Hindlimb muscle (tissue), 1 donor: ENCODE data around the gene RGS19. TPM values are rescaled to one million over a fixed set of nuclear protein-coding genes. Genes with fewer than 3 reads are reported as not detected.
"Not testable (repeated sequence)": the region's sequence is repeated elsewhere in the genome, so short reads cannot be mapped to it uniquely, and the experiment has no call there.

Experiments
- DNase-seq: peaks from one replicate; pipeline ENCODE4 v3.0.0-alpha.2; 2013
- polyA plus RNA-seq: library from polyadenylated mRNA; unstranded; fragments of 120-200 nt; gene quantifications from one replicate; pipeline ENCODE4 v1.2.1, GENCODE V29; 2013; ENCODE audit not compliant: insufficient read length

Gene RGS19
- polyA plus RNA-seq, 1 donor: 6.9 TPM

DNA sequence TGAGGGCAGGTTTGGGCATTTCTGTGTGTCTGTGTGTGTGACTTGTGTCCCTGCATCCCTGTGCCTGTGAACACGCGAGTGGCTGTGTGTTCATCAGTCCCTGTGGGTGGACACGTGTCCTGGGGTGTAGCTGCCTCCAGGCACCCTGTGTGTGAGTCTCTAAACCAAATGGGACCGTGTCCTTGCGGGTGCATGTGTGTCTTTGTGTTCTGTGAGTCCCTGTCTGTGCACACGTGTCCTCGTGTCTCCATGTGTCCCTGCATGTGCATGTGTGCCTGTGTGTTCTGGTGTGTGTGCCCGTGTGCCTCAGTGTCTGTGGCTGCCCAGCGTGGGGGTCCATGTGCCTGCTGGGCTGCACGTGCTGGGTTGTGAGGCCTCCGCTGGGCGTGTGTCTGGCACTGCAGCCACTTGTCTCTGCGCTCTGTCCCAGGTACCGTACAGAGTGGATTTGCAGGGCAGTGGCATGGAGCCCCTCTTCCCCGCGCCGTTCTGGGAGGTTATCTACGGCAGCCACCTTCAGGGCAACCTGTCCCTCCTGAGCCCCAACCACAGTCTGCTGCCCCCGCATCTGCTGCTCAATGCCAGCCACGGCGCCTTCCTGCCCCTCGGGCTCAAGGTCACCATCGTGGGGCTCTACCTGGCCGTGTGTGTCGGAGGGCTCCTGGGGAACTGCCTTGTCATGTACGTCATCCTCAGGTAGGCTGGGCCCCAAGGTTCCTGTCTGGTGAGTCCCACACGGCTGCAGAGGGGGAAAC is 13.1 kb upstream of the RGS19 start:
- no peak for DNase-seq

DNA sequence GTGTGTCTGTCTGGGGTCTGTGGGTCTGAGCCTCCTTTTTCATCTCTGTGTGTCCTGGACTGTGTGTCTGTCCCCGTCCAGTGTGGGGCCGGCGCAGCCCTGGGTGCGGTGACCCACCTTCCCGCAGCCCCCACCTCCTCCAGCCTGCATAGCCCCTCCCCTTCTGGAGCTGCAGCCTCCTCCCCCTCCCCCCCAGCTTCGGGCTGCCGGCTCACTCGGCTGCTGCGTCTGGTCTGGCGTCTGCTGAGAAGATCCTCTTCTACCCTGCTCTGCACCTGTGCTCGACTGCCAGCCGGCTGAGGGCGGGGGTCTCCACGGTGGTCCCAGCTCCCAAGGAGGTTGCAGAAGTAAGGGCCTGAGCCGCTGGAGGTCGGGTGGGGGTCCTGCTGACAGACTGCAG is 12.5 kb upstream of the RGS19 start:
- DNase-seq: no peak

DNA sequence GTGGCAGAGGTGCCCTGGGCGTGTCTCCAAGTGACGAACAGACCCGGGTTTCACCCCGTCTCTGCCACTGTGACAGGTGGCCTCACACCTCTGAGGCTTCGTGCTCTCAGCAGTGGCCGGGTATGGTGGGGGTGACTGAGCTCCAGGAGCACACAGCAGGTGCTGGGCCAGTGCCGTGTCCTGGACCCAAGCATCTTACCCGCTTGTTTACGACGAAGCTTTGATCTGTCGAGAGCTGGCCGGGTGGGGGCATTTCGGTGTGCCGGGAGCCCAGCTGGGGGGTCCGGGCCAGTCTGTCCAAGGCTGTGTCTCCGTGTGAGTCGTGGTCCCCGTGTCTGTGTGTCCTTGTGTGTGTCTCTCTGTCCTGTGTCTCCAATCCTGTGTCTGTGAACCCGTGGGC is 12.0 kb upstream of the RGS19 start:
- DNase-seq: no peak

DNA sequence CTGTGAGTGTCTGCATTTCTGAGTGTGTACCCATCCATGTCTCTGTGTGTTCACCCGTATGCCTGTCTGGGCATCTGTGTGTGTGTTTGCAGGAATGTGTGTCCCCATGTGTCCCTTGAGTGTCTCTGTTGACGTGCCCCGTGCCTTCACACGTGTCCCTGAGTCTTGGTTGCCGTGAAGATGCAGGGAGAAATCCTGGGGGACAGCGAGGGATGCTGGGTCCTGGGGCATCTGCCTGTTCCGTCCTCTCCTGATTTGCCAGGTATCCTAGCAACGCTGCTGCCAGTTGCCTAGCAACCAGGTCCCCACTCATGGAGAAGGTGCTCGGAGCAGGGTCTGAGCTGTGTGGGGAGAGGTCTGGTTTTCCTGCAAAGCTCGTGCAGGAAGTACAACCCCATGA is 10.8 kb upstream of the RGS19 start:
- no peak for DNase-seq

DNA sequence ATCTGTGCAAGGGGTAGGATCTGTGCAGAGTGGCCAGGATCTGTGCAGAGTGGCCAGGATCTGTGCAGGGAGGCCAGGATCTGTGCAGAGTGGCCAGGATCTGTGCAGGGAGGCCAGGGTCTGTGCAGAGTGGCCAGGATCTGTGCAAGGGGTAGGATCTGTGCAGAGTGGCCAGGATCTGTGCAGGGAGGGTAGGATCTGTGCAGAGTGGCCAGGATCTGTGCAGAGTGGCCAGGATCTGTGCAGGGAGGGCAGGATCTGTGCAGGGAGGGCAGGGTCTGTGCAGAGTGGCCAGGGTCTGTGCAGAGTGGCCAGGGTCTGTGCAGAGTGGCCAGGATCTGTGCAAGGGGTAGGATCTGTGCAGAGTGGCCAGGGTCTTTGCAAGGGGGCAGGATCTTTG is 9.3 kb upstream of the RGS19 start:
- not testable (repeated sequence) for DNase-seq

DNA sequence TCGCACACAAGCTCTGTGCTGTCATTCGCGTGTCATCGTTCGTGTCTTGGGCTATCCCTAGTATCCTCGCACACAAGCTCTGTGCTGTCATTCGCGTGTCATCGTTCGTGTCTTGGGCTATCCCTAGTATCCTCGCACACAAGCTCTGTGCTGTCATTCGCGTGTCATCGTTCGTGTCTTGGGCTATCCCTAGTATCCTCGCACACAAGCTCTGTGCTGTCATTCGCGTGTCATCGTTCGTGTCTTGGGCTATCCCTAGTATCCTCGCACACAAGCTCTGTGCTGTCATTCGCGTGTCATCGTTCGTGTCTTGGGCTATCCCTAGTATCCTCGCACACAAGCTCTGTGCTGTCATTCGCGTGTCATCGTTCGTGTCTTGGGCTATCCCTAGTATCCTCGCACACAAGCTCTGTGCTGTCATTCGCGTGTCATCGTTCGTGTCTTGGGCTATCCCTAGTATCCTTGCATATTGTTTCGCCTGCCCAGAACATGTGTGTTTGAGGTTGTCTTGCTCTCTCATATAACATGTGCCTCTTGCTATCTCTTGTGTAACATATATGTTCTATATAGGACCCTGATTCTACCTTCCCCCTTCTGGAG is 8.0 kb upstream of the RGS19 start:
- DNase-seq: not testable (repeated sequence)

DNA sequence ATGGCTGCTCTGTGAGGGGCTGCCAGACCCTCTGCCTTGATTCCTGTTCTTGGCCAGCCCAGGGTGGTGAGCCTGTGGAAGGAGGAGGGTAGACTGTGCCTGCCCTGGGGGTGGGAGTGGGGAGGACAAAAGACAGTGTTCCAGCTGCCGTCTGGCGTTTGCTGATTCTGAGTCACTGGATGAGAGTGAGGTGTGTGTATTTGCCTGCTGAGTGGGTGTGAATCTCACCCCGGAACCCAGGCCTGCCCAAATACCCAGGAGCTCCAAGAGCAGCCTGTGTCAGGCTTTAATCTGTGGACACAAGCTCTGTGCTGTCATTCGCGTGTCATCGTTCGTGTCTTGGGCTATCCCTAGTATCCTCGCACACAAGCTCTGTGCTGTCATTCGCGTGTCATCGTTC is 7.5 kb upstream of the RGS19 start:
- DNase-seq: no peak

DNA sequence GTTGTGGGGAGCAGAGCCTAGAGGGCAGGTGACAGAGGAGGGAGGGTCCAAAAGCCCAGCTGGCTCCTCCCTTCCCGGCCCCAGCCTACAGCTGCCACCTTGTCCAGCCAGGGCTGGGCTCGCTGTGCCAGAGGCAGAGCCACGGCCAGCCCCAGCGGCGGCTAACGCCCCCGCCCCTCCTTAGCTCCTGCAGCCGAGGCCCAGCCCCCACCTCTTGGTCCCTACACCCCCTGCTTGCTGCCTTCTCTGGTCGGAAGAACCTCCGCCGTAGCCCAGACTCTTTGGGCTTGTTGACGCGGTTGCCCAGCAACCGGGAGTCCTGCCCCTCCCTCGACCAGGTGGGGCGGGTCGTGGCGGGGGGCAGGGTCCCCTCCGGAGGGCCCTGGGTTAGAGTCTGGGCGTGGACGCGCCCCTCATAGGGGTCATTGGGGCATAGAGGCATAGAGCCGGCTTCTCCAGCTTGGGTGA is 5.4 kb upstream of the RGS19 start:
- no peak for DNase-seq

DNA sequence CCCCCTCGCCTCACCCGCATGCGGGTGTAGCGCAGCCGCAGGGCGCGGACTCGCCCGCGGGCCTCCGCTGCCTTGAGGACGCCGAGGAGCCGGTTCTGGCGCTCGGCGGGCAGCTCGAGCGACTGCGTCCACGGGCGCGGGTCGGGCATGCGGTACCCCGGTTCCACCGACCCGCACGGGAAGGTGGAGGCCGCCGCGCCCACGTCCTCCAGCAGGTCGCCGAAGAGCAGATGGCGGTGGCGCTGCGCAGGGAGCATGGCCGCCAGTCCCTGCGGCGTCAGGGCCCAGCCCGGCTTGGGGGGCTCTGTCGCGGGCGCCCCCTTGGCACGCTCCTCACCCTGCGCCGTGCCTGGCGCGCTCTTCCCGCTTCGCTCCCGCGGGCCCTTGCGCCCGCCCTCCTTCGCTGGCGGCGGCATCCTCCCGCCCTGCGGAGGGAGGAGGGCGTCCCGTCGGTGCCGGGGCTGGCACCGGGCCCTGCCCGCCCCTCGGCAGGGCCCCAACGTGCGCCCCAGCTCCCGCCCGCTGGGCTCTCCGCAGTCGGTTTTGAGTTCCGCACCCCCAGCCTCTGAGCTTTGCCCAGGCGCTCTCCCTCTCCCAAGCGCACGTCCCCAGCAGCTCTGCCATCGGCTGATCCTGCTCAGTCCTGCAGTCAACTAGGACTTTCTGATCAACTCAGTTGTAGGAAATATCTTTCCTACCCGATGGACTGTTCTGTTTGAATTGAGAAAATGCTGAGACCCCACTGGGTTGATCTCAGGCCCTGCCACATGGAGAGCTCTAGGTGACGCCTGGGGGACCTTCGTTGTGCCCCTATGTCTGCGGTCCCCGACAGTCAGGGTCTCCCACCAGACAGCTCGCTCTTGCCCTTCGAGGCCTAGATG is 4.7 kb upstream of the RGS19 start, which contains the start of gene LKAAEAR1:
Gene LKAAEAR1 (minus strand): TSS at position 595 of the 881 bp plus-strand sequence. CDS start 179 bp downstream, at position 416.
- DNase-seq: no peak

DNA sequence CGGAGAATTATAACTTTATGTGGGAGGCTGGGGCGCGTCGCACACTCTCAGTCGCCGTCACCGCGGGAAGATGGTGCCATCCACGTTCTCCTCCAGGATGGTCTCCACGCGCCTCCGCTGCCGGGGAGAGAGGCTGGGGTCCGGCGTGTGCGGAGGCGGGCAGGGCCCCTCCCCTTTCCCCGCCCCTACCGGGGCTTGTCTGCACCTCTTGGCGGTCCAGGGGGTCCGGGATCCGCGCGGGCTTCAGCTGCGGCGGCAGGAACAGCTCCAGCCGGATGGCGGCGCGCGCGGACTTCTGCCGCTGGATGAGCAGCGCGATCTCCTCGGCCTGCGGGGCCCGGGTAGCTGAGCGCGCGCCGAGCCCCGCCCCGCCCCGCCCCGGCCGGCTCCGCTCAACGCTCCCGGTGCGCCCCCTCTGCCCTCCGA is 4.1 kb upstream of the RGS19 start:
- DNase-seq: peak; percentile 81

DNA sequence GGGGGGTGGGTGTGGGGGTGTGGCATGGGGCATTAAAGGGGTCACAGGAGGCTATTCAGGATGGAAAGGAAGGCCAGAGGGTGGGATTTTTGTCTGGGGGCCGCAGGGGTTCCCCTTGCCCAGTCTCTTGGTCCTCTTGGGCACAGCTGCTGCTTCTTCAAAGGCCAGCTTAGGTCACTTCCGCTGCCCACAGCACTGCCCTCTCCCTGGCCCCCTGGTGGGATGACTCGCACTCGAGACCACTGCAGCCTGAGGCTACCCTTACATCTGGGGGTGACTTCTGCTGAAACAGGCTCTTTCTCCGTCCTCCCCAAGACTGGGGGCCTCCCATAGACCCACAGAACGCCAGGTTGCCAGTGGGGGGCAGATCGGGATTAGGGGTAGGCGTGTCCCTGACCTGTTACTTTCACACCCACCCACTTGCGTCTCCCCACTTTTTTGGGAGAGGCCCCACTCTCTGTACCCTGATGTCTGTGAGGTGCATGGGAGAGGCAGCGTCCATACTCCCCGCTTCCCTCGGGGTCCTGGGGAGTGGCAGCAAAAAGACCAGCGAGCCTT is 3.6 kb upstream of the RGS19 start:
- no peak for DNase-seq

DNA sequence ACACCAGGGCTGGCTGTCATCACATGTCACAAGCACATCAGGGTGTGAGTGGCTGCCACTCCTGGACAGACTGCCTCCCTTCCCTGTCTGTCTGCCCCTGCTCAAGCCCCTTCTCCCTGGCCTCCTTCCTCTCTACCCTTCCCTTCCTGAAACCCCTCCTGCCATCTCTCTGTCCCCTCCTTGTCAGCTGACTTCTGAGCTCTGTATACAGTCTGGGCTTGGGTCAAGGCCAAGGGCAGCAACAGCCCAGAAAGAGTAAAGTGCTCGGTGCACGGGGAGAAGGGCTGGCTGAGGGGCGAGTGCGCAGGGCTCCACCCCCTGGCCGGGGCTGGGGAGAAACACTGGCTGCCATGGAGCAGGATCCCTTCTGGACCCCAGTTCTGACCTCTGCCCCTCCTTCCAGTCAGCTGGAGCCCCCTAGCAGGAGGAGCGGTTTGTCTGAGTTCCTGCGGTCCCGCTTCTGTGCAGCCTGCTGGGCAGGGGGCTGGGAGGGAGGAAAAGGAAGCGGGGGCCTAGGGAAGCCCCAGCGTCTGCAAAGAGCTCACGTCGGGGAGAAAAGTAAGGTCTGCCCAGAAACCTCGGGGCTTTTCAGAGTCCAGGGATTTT is 2.9 kb upstream of the RGS19 start:
- DNase-seq: no peak

DNA sequence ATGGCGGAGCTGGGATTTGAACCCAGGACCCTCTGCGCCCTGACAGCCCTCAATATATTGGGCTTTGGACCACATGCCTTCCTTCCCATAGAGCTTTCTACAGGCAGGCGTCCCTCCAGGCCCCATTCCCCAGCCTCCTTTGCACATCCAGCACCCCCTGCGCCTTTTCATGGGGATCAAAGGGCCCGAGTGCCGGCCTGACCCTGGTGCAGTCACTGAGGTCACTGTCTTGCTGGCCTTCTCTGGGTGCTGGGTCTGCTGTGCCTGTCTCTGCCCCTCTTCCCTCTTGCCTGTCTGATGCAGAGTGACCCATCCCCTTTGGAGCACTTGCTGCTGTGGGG is 2.3 kb upstream of the RGS19 start:
- DNase-seq: no peak

DNA sequence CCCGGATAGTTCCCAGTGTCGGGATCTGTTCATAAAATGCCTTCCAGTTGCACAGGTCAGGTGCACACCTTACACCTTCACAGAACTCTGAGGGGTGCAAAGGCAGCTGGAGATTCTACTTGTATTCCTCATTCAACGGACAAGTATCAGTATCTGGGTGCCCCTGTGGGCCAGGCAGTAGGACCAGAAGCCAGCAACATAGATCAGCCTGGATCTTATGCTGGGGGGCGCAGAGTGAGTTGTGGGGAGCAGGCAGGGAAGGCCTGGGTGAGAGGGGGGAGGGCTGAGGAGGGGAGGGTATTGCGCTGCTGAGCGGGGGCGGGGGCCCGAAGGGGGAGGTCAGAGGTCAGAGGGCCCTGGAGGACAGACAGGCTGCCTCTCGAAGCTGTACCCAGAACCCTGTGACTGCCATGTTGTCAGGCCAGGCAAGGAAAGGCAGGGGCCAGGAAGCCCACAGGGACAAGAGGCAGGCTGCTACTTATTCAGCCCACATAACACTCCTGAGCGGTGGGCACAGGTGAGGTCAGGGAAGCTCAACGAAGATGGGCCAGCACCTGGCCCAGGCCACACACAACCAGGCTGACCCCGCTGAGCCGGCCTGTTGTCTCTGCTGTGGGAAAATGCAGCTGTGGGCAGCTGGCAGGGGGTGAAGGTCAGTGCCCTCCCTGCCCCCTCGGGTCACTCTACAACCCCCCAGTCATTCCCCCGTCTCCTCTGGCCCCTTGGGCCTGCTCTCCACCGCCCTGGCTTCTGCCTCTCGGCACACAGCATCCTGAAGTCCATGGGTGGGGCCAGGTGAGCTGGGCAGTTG is 1.7 kb upstream of the RGS19 start:
- DNase-seq: no peak

DNA sequence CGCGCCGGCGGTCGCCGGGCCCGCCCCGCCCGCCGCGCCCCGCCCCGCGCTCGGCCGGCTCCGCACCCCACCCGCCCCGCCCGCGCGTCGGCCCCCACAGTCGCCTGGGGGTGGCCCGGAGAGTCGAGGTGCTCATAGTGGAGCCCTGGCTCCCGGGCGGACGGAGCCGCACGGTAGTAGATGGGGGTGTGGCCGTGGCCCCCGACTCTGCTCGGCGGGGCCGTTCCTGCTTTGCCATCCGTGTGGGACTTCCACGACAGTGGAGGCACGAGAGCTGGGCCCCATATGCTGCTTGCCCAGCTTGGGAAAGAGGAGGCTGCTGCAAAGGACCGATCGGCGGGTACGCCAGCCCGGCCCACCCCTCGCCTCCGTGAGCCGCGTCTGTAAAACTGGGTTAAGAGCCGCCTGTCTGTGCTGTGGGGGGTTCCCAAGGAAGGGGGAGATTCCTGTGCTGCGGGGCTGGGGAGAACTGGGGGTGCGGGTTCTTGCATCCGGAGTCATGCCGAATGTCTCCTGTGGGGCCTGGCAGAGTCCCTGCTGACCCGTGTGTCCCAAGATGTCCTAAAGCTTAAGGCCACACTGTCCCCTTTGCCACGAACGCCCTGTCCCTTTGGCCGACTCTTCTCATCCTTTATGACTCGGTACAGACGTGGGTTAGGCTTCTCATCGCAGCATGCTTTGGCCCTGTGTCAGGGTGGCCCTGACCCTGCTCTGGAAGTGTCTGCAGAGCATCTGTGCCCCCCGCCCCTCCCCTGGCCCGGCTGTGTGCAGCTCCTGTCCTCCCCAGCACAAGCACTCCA is 895 bp upstream of the RGS19 start, which contains the start of gene OPRL1:
Gene OPRL1 (plus strand): TSS at position 70 of the 800 bp plus-strand sequence. CDS start 12,639 bp downstream, outside the sequence.
- no peak for DNase-seq

DNA sequence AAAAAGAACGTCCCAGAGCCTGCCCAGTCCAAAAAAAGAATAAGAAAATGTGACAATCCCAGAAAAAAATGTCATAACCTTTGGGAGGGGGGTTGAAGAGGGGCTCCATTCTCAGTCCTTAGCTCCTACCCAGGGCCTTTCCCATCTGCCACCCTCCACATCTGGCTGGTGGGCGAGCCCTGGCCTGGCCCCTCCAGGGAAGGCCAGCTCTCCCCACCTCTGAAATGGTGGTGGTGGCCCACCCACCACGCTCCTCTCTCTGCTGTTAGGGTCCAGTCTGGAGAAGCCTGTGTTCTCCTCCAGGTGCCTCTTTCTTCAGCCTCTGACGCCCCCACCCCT is 415 bp downstream of the RGS19 start:
- DNase-seq: no peak

DNA sequence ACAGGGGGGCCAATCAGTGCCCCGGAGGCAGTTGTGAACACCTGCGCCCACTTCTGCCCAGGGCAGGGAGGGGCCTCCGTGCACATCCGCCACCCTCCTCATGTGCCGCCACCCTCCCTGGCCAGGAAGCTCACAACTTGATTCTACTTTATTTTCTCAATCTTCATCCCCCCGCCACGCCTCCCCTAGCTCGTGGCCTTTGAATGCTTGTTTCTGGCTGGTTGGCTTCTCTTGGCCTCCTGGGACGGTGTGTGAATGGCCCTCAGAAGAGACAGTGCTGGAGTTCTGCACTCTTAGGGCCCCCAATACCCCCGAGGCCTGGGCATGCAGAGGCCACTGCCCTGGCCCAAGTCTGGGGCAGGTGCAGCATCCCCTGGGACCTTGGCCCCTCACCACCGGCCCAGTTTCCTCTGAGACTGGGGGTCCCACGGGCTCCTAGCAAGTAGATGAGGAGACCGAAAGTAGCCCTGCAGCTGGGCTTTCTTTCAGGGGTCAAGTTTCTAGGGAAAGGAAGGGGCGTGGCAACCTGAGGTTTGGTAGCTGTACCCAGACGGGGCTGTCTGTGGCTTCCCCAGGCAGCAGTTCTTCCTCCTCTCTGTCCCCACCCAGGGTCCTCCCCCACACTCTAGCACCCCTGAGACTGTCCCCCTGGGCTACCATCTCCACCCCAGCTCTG is 1.3 kb downstream of the RGS19 start:
- no peak for DNase-seq

DNA sequence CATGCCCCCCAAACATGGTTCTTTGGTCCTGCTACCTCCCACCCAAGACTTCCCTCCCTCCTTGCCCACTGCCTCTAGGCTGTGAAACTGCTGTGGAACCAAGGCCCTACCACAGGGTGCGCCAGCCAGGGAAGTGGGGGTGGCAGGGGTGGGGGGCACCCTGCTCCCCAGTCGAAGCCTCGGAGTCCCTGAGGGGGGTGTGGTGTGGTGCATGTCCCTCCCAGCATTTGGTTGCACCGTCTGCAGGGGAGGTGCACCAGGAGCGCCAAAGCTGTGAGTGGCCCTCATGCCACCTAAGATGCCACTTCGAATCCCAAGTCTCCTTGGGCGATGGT is 1.8 kb downstream of the RGS19 start:
- no peak for DNase-seq

DNA sequence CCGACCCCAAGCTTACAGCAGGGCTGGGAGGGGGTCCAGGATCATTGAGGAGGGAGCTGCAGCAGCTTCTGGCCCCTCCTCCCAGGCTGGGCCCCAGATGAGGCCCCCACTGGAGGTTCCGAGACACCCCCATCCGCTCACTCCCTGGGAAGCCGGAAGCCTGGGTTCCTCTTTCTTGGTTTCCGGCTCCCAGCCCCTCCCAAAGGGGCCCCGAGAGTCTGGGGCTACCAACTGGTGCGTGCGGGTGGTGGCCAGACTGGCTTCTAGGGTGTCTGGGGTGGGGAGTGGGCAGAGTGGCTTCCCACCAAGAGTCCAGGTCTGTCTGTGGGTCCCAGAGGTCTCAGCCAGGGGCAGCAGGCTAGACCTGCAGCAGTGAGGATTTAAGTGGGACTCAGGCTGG is 2.2 kb downstream of the RGS19 start:
- DNase-seq: no peak
